Ishikawa (cell line): ENCODE results near the gene FCHSD2.

Experiments used
- CEBPB ChIP-seq: IDR thresholded peaks from 2 replicates; pipeline ENCODE4 v1.6.1; 2012
- EGR1 ChIP-seq: IDR thresholded peaks from 2 replicates; pipeline ENCODE4 v1.6.1; 2012
- EP300 ChIP-seq: IDR thresholded peaks from 2 replicates; pipeline ENCODE4 v1.6.1; 2012; ENCODE audit warnings: borderline replicate concordance
- FOXM1 ChIP-seq: IDR thresholded peaks from 2 replicates; pipeline ENCODE4 v1.6.1; 2012; ENCODE audit warnings: low read depth, borderline replicate concordance
- RAD21 ChIP-seq: IDR thresholded peaks from 2 replicates; pipeline ENCODE4 v1.6.1; 2012; ENCODE audit warnings: low read depth
- TAF1 ChIP-seq: IDR thresholded peaks from 2 replicates; pipeline ENCODE4 v1.6.1; 2012; ENCODE audit warnings: low read depth, mild to moderate bottlenecking
- TCF12 ChIP-seq: IDR thresholded peaks from 2 replicates; pipeline ENCODE4 v1.6.1; 2012; ENCODE audit warnings: low read depth
- TEAD4 ChIP-seq: IDR thresholded peaks from 2 replicates; pipeline ENCODE4 v1.6.1; 2012
- YY1 ChIP-seq: IDR thresholded peaks from 2 replicates; pipeline ENCODE4 v1.6.1; 2012; ENCODE audit warnings: low read depth
- ZBTB7A ChIP-seq: IDR thresholded peaks from 2 replicates; pipeline ENCODE4 v1.6.1; 2012; ENCODE audit warnings: low read depth
- TF ChIP-seq, protein P1 (sequence below): IDR thresholded peaks from 2 replicates; pipeline ENCODE4 v1.6.1; 2012; ENCODE audit warnings: low read depth, mild to moderate bottlenecking

The FCHSD2 gene

DNA sequence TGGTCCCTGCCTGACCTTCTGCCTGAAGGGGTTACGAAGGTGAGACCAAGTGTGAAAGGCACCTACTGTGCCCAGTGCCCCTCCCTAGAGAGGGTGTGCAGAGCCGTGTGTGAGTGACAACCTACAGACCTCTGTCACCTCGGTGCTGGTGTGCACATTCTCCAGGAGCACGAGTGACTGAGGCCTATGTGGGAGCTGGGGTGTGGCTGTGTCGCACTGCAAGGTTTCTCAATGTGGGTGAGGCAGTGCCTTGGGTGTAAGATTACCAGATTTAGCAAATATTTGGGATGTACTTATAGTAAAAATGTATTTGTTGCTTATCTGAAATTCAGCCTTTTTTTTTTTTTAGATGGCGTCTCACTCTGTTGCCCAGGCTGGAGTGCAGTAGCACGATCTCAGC is 353.9 kb downstream of the FCHSD2 start:
- TF ChIP-seq, protein P1, sequence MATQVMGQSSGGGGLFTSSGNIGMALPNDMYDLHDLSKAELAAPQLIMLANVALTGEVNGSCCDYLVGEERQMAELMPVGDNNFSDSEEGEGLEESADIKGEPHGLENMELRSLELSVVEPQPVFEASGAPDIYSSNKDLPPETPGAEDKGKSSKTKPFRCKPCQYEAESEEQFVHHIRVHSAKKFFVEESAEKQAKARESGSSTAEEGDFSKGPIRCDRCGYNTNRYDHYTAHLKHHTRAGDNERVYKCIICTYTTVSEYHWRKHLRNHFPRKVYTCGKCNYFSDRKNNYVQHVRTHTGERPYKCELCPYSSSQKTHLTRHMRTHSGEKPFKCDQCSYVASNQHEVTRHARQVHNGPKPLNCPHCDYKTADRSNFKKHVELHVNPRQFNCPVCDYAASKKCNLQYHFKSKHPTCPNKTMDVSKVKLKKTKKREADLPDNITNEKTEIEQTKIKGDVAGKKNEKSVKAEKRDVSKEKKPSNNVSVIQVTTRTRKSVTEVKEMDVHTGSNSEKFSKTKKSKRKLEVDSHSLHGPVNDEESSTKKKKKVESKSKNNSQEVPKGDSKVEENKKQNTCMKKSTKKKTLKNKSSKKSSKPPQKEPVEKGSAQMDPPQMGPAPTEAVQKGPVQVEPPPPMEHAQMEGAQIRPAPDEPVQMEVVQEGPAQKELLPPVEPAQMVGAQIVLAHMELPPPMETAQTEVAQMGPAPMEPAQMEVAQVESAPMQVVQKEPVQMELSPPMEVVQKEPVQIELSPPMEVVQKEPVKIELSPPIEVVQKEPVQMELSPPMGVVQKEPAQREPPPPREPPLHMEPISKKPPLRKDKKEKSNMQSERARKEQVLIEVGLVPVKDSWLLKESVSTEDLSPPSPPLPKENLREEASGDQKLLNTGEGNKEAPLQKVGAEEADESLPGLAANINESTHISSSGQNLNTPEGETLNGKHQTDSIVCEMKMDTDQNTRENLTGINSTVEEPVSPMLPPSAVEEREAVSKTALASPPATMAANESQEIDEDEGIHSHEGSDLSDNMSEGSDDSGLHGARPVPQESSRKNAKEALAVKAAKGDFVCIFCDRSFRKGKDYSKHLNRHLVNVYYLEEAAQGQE: no peak
- TF ChIP-seq EGR1: no peak
- TF ChIP-seq TEAD4: no peak
- no peak for TF ChIP-seq RAD21
- TF ChIP-seq ZBTB7A: no peak
- no peak for TF ChIP-seq FOXM1
- no peak for TF ChIP-seq TCF12
- no peak for TF ChIP-seq TAF1
- no peak for TF ChIP-seq CEBPB
- no peak for TF ChIP-seq YY1

- TF ChIP-seq TAF1 (no peak), FOXM1 (no peak), ZBTB7A (no peak), CEBPB (no peak), EP300 (no peak)
Measured at GRCh38 chr11:72787216-72788104, 354.7 kb downstream of the FCHSD2 start.
